HG03460 (cell line): ENCODE results near the gene LDHAL6B.
"Not testable (repeated sequence)": the region's sequence is repeated elsewhere in the genome, so short reads cannot be mapped to it uniquely, and the experiment has no call there.

ENCODE experiments used
- ATAC-seq: cut with Tn5 transposase; IDR thresholded peaks from one replicate; pipeline ENCODE4 v1.9.1; 2021; ENCODE audit not compliant: unreplicated experiment

Gene LDHAL6B

DNA sequence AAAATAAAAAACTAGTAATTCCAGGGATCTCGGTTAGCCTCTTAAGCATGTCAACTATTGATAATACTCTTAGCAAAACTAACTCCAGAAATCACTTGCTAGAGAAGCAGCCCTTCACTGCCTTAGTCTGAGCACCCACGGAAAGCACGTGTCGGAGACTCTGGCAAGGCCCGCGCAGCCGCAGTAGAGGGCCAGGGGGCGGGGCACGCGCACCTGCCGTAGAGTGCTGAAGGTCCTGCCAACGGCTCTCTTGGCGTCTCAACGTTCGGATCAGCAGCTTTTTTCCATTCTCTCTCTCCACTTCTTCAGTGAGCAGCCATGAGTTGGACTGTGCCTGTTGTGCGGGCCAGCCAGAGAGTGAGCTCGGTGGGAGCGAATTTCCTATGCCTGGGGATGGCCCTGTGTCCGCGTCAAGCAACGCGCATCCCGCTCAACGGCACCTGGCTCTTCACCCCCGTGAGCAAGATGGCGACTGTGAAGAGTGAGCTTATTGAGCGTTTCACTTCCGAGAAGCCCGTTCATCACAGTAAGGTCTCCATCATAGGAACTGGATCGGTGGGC lies at the start of gene LDHAL6B:
Gene LDHAL6B (plus strand): TSS at position 221 of the 561 bp plus-strand sequence. CDS start 98 bp downstream, at position 319.
- no peak for ATAC-seq

DNA sequence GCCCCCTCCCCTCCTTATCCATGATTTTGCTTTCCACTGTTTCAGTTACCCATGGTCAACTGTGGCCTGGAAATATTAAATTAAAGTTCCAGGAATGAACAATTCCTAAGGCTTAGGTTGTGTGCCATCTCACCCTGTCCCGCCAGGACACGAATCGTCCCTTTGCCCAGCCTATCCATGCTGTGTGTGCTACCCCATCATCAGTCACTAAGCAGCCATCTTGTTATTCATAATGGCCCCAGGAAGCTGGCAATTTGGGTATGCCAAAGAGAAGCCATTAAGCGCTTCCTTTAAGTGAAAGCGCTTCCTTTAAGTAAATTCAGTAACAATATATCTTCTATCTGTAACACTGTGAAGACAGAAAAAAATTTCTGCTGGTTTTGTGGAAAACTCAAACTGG lies 49.2 kb upstream of the LDHAL6B start:
- no peak for ATAC-seq

DNA sequence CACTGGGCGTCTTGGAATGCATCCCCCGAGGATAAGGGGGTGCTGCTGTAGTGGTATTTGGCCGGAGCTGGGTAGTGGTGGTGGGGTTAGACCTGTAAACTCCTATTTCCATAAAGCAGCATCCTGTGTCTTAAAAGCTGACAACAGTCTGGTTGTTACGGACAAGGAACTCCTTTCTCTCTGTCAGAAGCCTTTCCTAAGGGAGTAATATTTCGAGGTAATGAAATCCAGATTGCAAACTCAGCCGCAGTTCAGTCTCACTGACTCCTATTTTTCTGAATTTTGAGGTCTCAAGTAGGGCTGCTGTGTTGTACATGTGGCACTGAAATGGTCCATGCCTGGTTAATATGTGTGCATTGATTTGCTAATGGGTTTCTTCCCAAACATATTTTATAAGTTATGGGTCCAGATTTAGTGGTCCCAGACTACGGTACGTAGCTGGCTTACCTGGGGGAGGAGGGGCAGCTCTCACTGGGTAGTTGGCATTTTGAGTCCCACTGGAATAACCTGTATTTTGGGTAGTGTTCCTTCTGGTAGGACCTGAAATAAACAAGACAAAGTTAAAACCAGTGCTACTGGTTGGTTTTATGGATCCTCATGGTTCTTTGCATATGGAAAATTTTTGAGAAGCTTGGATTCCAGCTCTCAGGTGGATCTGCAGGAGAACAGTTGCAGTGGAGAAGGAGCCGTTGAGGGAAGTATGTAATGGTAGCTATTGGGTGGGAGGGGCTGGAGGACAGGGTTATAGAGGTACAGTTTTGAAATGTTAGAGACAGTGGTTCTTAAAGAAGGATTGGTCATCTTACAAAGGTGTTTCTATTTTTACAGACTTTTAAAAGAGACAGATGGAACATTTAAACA lies 48.6 kb upstream of the LDHAL6B start:
- no peak for ATAC-seq

DNA sequence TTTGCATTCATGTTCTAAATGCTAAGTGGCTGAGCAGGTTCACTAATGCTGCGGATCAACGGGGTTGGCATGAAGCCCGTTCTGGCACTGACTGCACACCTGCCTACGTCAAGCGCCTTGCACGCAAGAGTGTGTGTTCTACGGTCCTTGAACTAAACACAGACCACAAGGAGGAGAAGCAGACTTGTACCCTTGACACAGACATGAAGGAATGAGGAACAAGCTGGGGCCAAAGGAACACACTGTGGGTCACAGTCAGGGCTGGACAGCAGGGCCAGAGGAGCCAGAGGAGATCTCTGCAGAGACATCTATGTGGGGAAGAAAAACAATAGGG lies 48.0 kb upstream of the LDHAL6B start:
- ATAC-seq, result no peak

DNA sequence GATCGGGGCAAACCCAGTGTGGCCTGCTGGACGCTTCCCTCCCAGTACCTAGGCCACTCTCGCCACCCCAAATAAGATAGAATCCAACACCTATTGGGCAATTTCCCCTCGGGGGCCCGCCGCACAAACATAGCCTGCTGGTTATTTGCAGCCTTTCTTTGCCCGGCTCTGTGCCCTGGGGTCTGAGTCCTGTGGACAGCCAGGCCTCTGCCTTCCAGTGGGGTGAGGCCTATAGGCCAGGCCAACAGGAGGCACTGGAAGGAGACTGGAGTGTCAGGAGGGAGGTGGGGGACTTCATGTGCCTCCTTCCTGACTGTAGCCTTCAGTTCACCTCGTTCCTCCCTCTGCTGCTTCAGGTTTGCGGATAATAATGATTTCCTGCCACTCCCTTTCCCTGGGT lies 47.4 kb upstream of the LDHAL6B start:
- ATAC-seq, result no peak

DNA sequence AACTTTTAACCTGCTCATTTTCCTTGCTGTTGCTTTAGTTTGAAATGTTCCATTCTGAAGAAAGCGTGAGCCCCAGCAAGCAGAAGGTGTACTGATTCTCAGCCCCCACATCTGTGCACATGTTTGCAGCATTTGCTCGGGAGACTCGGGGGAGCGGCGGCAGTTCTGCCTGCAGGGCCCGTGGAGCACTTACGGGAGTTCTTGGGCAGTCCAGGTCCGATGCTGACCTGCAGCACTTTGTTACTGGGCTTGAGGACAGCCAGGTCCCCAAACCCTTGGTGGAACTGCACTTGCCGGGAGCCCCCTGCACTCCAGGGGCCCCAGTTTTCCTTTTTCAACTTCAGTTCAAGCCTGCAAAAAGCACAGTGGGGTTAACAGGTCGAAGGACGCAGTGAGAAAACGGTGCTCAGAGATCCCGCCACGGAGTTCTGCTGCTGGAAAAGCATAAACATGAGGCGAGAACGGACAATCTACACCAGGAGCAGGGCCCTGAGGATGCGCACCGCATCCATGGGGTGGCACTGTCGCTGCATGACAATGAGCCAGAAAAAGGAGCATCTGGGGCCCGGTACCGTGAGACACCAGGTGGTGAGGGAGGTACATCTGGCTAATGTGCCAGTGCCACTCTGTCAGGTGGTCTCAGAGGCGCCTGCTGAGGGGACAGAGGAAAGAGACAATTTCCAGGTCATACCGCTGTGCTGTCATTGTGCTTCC lies 45.6 kb upstream of the LDHAL6B start:
- no peak for ATAC-seq

DNA sequence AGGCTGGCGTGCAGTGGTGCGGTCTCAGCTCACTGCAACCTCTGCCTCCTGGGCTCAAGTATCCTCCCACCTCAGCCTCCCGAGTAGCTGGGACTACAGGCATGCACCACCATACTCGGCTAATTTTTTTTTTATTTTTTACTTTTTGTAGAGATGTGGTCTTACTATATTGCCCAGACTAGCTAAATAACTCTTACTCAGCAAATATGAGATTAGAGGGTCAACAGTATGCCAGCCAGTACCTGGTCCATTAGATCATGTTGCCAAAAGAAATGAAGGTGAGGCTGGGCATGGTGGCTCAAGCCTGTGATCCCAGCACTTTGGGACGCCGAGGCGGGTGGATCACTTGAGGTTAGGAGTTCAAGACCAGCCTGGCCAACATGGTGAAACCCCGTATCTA lies 44.6 kb upstream of the LDHAL6B start:
- ATAC-seq, result not testable (repeated sequence)

DNA sequence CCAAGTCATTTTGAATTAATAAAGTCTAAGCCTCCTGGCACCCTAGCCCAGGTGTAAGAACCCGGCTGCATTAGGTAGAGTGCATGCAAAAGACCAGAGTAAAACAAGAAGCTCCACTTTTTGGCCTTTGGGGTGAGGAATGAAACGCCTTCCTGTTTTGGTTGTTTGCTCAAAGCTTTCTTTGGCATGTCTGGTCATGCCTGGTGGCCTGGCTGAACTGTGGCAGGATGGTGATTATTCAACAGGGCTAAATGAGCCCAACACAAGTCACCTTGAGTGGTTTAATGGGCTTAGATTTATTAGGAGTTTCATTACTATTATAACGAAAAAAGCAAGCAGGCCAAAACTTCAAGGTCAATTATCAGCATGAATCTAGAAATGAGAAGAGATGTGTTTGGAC lies 40.9 kb upstream of the LDHAL6B start:
- ATAC-seq, result no peak

DNA sequence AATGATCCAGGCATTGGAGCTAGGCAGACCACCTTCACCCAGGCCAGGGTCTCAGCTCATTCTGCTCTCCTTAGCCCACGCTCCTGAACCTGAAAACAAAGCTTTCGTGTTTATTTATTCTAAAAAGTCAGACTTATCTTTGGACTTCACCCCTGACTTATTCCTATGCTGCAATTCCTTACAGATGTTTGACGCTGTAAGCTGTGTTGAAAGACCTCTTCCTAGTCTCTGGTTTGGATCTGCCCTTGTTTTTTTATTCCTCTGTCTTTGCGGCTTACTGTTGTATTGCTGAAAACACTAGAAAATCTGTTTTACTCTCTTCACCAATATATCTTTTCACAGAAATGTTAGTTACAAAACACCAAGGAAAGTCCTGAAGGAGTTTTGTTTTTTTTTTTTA lies 40.5 kb upstream of the LDHAL6B start:
- no peak for ATAC-seq

DNA sequence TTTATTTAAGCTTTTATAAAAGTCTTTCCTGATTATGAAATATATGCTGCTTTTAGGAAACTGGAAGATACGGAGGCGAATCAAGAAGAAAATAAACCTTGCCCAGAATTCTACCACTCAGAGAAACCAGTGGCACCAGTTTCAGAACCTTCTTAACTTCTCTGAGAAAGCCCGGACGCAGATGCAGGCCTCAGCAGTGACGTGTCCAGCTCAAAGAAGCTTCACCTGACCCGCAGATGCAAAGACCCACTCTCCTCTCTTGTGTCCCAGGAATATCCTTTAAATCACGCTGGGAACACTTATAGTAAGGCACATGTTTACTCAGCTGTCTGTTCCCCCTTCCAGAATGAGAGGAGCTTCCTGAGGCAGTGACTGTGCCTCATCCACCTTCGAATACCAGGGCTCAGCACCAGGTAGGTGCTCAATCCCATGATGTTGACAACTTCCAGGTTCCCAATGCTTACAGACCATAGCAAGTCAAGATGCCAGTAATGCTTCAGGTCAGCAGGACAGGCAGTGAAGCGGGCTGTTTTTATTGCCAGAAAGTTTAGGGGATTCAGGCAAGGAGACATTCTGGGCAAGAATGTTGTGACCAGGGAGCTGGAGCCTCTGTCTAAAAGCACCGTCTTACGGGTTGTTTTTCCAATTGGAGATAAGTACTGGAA lies 39.9 kb upstream of the LDHAL6B start:
- no peak for ATAC-seq

DNA sequence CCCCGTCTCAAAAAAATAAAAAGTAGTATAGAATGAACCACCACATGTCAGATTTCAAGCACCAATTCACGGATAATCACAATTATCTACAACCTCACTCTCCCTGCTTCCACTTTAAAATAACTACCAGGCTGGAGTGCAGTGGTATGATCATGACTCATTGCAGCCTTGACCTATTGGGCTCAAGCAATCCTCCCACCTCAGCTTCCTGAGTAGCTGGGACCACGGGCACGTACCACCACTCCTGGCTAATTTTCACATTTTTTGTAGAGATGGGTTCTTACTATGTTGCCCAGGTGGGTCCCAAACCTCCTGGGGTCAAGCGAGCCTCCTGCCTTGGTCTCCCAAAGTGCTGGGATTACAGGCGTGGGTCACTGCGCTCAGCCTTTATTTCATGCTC lies 38.1 kb upstream of the LDHAL6B start:
- ATAC-seq, result no peak

DNA sequence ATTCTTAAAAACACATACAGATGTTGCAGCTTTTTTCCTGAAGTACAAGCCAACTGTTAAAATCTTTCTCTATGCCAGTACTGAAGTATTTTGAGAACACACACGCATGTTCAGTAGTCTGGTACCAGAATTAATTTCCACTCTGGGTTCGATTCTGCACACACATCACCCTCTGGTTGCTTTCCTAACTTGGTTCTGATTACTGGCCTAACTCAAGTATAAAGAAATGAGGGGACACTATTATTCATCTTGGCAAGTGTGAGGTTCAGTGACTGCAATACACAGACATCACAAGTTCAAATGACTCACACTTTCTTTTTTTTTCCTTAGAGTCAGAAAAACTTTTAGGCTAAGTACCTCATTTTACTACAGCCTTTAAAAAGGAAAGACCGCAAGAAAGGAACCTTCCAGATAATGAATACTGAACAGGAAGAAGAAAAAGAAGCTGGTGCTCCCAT lies 37.4 kb upstream of the LDHAL6B start:
- no peak for ATAC-seq

DNA sequence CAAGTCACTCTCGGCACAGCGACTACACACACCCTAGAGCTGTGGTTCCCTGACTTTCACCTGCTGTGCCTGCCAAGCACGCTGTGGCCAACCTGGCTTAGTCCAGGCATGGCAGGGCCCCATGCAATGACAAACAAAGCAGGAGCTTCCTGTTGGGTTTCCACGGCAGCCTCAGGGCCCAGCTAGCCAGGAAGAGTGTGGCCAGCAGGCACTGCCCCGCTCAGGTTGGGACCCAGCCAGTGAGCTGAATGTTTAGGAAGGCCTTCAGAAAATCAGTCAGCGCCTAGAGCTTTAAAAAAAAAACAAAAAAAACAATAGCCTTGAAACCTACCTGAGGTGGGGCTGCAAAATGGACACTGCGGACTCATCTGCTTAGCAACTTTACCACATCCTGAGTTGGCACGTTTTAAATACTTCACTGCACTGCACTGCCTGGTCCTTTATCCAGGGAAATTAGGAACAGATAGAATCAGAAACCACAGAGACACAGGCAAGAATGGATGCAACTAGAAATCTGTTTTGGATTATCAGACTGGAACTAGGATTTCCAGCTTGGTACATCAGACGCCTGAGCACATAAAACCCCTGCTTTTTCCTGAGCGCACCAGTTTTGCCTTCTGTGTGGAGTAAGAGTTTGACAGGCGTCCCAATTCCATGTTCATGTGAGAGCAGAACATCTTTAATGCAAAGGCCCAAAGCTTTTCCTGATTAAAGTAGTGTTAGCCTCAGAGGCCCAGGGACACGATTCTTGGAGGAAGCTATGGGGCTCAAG lies 36.2 kb upstream of the LDHAL6B start:
- no peak for ATAC-seq

DNA sequence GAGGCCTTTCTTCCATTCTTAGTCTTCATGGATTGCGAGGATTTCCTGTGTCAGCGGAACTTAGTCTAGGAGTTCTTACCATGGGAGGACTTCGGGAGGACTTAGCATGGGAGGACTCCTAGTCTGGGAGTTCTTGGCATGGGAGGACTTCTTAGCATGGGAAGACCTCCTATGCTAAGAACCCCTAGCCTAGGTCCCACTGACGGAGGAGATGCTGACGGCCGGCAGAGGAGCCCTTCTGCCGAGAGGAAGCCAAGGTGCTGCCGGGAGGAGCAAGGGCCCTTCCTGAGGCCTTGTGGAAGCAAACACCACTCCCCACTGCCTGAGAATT lies 35.6 kb upstream of the LDHAL6B start:
- no peak for ATAC-seq

DNA sequence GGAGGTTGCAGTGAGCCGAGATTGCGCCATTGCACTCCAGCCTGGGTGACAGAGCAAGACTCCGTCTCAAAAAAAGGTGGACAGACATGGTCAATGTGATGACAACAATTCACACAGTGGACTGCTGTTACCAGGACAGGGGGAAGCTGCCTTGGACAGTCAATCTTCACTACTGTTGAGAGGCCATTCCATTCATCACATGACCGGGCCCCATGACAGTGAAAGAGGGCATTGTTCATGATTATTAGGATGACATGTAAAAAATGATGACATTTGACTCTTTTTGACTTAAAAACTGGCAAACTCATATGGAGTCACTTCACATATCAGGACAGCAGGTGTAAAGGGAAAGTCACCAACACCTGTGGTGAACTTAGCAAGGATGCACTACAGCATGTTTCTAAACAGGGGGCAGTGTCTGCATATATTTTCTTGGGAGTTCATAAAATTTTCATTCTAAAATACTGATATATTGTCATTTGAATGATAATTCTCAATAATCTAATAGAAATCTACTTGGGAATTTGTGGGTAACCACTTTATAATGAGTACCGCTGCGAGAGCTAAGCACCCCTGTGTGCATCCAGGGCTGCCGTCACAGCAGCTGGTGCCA lies 34.2 kb upstream of the LDHAL6B start:
- ATAC-seq, result no peak

DNA sequence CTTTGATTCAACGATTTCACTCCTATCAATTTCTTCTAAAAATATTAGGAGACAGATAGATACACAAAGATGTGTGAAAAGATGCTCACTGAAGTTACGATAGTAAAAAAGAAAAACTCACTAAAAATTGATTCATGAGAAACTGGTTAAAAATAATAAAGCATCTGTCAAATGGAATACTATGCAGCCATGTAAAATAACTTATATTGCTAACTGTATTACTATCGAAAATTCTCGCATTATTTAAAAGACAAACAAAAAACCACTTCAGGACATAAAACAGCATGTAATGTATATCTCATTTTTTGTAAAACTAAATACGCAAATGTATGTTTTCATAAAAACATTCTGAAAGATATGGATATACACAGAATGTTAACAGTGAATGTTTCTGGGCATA lies 33.4 kb upstream of the LDHAL6B start:
- ATAC-seq, result no peak

DNA sequence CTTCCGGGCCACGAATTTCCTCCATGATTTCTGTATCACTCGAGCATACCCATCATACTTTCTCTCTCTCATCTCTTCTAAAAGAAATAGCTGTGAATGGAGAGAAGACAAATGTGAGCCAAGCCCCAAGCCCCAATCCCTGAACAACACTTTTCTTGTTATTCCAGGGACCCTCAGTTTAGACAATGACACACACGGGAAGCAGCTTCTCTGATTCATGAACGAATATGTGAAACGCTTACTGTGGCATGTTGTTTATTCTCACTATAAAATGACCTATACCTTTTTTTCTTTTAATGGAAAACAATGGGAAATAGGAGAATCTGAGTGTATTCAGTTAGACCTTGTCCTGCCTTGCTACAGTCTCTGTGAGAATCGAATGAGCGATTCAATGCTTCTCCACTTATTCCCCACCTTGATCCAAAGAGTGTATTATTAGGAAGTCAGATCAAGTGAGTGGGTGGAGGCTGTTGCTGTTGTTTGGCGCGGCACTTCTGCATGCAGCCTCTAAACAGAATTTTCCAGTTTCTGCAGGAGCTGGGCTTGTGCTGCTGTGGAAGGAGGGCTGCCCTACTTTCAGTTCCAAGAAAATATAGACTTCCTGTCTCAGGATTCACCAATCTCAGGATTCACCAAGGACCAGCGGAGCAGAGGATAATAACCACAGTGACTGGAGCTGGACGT lies 32.4 kb upstream of the LDHAL6B start:
- ATAC-seq, result no peak

DNA sequence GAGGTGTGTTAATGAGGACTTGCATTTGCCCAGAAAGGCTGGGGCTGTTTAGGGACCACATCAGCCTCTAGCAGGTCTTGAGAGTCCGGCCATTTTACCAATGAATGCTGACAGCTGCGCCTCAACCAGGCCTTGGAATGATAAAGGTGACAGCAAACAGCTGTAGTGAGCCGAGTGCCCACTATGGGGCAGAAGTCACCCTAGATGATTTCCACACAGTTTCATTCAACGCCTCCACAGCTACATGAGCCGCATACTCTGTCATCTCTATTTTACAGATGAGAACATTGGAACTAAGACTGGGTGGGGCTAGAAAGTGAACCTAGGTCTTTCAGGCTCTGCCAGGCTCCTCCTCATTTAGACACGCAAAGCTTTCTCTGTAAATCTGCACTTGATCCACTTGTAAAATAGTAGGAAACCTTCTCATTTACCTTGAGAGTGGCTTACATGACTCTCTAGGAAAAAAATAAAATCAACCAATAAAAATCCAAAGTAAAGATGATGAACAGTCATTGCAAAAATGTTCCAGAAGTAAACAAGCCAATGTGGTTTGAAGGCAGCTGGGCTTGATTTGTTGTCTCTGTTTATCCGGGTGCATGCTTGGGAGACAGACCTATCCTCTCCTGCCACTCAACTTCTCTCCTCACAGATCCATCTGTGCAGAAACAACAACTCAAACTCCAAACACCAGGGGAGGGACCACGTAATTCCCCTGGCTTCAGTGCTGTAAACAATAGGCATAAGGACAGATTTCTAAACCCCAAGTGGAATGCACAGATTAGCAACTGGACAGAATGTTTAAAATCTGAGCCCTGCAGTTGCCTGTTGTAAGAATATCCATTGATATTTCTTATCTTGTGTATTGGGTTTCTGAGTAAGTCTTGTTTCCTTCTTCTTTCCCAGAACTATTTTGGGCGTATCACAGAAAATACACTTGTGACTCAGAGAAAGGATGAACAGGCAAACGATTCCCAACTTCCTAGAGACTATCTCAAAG lies 31.5 kb upstream of the LDHAL6B start:
- no peak for ATAC-seq
